Measurements from ENCODE around the gene FRMD5. TPM values are rescaled to one million over a fixed set of nuclear protein-coding genes. Genes with fewer than 3 reads are reported as not detected.
"Not testable (repeated sequence)": the region's sequence is repeated elsewhere in the genome, so short reads cannot be mapped to it uniquely, and the experiment has no call there.

The FRMD5 gene
- total and polyA plus RNA-seq, 2 donors = 0.09 to 0.11 TPM

- H3K36me3 ChIP-seq (ENCODE audit: control insufficient read depth in 2 of 2, insufficient read depth in 2 of 2, low read length in 1 of 2) = no peaks in the 10 kb centered on the region
- DNase-seq (ENCODE audit: low read depth in 6 of 9, low spot score in 9 of 9) = no peak
- 83% methylated on average over 3 of the region's 3 CpGs for WGBS
- no peaks in the 10 kb centered on the region for H3K4me1 ChIP-seq (ENCODE audit: control insufficient read depth in 2 of 2, insufficient read depth in 2 of 2, low read length in 2 of 2)
- H3K27me3 ChIP-seq (ENCODE audit: control insufficient read depth in 2 of 2, insufficient read depth in 1 of 2, low read length in 1 of 2) = no peaks in the 10 kb centered on the region
- H3K27ac ChIP-seq (ENCODE audit: low read depth in 1 of 2, low read length in 1 of 2) = no peak overlapping the region
- H3K4me3 ChIP-seq (ENCODE audit: low read length in 2 of 2) = no peak overlapping the region
- no peaks in the 10 kb centered on the region for H3K9me3 ChIP-seq (ENCODE audit: control insufficient read depth in 2 of 2, insufficient read depth in 1 of 2, low read length in 1 of 2)
Measured at GRCh38 chr15:44034933-44035624, 160.0 kb downstream of the FRMD5 start.

- WGBS = 93% methylated on average over 2 of the region's 2 CpGs
- H3K4me3 ChIP-seq (ENCODE audit: low read length in 2 of 2) = no peak overlapping the region
- H3K27ac ChIP-seq (ENCODE audit: low read depth in 1 of 2, low read length in 1 of 2) = no peak overlapping the region
- H3K9me3 ChIP-seq (ENCODE audit: control insufficient read depth in 2 of 2, insufficient read depth in 1 of 2, low read length in 1 of 2) = no peaks in the 10 kb centered on the region
- H3K4me1 ChIP-seq (ENCODE audit: control insufficient read depth in 2 of 2, insufficient read depth in 2 of 2, low read length in 2 of 2) = no peaks in the 10 kb centered on the region
- no peak for DNase-seq (ENCODE audit: low read depth in 6 of 9, low spot score in 9 of 9)
- H3K27me3 ChIP-seq (ENCODE audit: control insufficient read depth in 2 of 2, insufficient read depth in 1 of 2, low read length in 1 of 2) = no peaks in the 10 kb centered on the region
- H3K36me3 ChIP-seq (ENCODE audit: control insufficient read depth in 2 of 2, insufficient read depth in 2 of 2, low read length in 1 of 2) = no peaks in the 10 kb centered on the region
Measured at GRCh38 chr15:44034334-44034733, 160.7 kb downstream of the FRMD5 start.

GRCh38 chr15:44033894-44034293 is 161.2 kb downstream of the FRMD5 start:
- Histone ChIP-seq H3K9me3 (ENCODE audit: control insufficient read depth in 2 of 2, insufficient read depth in 1 of 2, low read length in 1 of 2) (no peaks in the 10 kb centered on the region), H3K36me3 (ENCODE audit: control insufficient read depth in 2 of 2, insufficient read depth in 2 of 2, low read length in 1 of 2) (no peaks in the 10 kb centered on the region), H3K4me3 (ENCODE audit: low read length in 2 of 2) (no peak overlapping the region), H3K27ac (ENCODE audit: low read depth in 1 of 2, low read length in 1 of 2) (no peak overlapping the region), H3K4me1 (ENCODE audit: control insufficient read depth in 2 of 2, insufficient read depth in 2 of 2, low read length in 2 of 2) (no peaks in the 10 kb centered on the region), H3K27me3 (ENCODE audit: control insufficient read depth in 2 of 2, insufficient read depth in 1 of 2, low read length in 1 of 2) (no peaks in the 10 kb centered on the region)
- DNase-seq (ENCODE audit: low read depth in 6 of 9, low spot score in 9 of 9) = no peak
- WGBS = 94% methylated on average over 1 of the region's 1 CpG

GRCh38 chr15:44032820-44033219 is 162.3 kb downstream of the FRMD5 start:
- H3K36me3 ChIP-seq (ENCODE audit: control insufficient read depth in 2 of 2, insufficient read depth in 2 of 2, low read length in 1 of 2); H3K9me3 ChIP-seq (ENCODE audit: control insufficient read depth in 2 of 2, insufficient read depth in 1 of 2, low read length in 1 of 2); H3K4me1 ChIP-seq (ENCODE audit: control insufficient read depth in 2 of 2, insufficient read depth in 2 of 2, low read length in 2 of 2); H3K27ac ChIP-seq (ENCODE audit: low read depth in 1 of 2, low read length in 1 of 2); H3K4me3 ChIP-seq (ENCODE audit: low read length in 2 of 2); DNase-seq (ENCODE audit: low read depth in 6 of 9, low spot score in 9 of 9); H3K27me3 ChIP-seq (ENCODE audit: control insufficient read depth in 2 of 2, insufficient read depth in 1 of 2, low read length in 1 of 2): not testable (repeated sequence)

DNA sequence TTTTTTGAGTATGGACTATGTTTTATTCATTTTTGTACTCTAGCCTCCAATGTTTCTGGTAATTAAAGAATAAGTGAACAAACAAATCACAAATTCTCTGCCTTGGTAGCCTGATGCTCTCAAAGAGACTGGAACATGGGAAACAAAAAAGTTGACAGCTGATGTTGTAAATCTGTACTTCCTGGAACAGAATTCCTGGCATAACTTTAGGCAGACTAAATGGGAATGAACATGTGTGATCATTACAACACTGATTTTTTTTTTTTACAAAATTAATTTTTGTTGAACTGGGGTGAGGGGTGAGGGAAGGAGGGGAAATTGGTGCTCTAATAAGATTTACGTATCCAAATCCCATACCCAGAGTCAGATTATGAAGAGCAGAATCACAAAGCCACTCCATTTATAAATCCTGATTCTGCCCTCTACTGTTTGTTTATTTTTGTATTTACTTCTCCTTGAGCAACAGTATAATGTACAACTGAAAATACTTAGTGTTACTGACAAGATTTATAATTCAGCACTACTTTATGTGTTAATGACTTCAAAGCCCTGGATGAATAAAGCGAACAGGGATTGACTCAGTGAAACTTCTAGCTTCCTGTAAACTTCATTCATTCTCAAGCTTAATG is 165.0 kb downstream of the FRMD5 start:
- Histone ChIP-seq H3K36me3 (ENCODE audit: control insufficient read depth in 2 of 2, insufficient read depth in 2 of 2, low read length in 1 of 2) (no peaks in the 10 kb centered on the region), H3K4me3 (ENCODE audit: low read length in 2 of 2) (no peak overlapping the region), H3K27me3 (ENCODE audit: control insufficient read depth in 2 of 2, insufficient read depth in 1 of 2, low read length in 1 of 2) (no peaks in the 10 kb centered on the region), H3K9me3 (ENCODE audit: control insufficient read depth in 2 of 2, insufficient read depth in 1 of 2, low read length in 1 of 2) (no peaks in the 10 kb centered on the region), H3K4me1 (ENCODE audit: control insufficient read depth in 2 of 2, insufficient read depth in 2 of 2, low read length in 2 of 2) (no peaks in the 10 kb centered on the region), H3K27ac (ENCODE audit: low read depth in 1 of 2, low read length in 1 of 2) (no peak overlapping the region)
- no peak for DNase-seq (ENCODE audit: low read depth in 6 of 9, low spot score in 9 of 9)
- WGBS = 94% methylated on average over 2 of the region's 2 CpGs

DNA sequence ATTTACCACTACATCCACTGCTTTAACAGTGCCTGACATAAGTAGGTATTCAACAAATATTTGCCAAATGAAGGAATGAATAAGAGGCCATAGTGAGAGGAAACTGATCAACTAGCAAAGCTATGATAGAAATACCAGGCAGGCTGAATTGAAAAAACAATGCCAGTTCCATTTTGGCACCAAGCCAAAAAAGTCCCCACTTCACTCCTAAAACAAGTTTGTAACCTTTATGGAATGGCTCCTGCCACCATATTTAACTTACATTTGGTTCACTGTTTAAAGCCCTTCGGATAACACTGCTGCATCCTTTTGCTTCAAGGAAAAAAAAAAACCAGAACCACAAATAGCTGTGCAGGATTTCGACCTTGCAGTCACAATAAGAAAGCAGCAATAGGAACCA is 166.1 kb downstream of the FRMD5 start:
- no peaks in the 10 kb centered on the region for H3K4me1 ChIP-seq (ENCODE audit: control insufficient read depth in 2 of 2, insufficient read depth in 2 of 2, low read length in 2 of 2)
- no peak overlapping the region for H3K27ac ChIP-seq (ENCODE audit: low read depth in 1 of 2, low read length in 1 of 2)
- no peak for DNase-seq (ENCODE audit: low read depth in 6 of 9, low spot score in 9 of 9)
- H3K9me3 ChIP-seq (ENCODE audit: control insufficient read depth in 2 of 2, insufficient read depth in 1 of 2, low read length in 1 of 2) = no peaks in the 10 kb centered on the region
- no peak overlapping the region for H3K4me3 ChIP-seq (ENCODE audit: low read length in 2 of 2)
- no peaks in the 10 kb centered on the region for H3K27me3 ChIP-seq (ENCODE audit: control insufficient read depth in 2 of 2, insufficient read depth in 1 of 2, low read length in 1 of 2)
- no peaks in the 10 kb centered on the region for H3K36me3 ChIP-seq (ENCODE audit: control insufficient read depth in 2 of 2, insufficient read depth in 2 of 2, low read length in 1 of 2)
- 85% methylated on average over 2 of the region's 2 CpGs for WGBS

DNA sequence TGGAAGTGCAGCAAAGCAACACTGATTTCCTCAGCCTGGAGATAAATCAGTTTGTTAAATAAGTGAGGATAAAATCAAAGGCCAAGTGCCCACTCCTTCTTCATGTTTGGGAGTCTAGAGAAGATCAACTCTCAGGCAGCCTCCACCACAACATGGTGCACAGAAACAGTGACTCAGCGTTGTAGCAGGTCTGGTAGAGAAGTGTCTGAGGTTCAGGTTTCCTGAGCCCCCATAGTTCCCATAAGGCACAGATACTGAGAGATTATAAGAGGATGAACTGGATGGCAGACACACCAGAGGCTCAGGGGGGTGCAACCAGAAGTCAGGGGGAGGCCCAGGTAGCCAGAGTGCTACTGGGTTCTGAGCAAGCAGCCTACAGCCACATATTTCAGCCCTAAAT is 166.7 kb downstream of the FRMD5 start:
- no peaks in the 10 kb centered on the region for H3K9me3 ChIP-seq (ENCODE audit: control insufficient read depth in 2 of 2, insufficient read depth in 1 of 2, low read length in 1 of 2)
- H3K36me3 ChIP-seq (ENCODE audit: control insufficient read depth in 2 of 2, insufficient read depth in 2 of 2, low read length in 1 of 2) = no peaks in the 10 kb centered on the region
- H3K27ac ChIP-seq (ENCODE audit: low read depth in 1 of 2, low read length in 1 of 2) = no peak overlapping the region
- WGBS = 36% methylated on average over 1 of the region's 1 CpG
- no peak for DNase-seq (ENCODE audit: low read depth in 6 of 9, low spot score in 9 of 9)
- H3K27me3 ChIP-seq (ENCODE audit: control insufficient read depth in 2 of 2, insufficient read depth in 1 of 2, low read length in 1 of 2) = no peaks in the 10 kb centered on the region
- H3K4me1 ChIP-seq (ENCODE audit: control insufficient read depth in 2 of 2, insufficient read depth in 2 of 2, low read length in 2 of 2) = no peaks in the 10 kb centered on the region
- H3K4me3 ChIP-seq (ENCODE audit: low read length in 2 of 2) = no peak overlapping the region

GRCh38 chr15:44024155-44024554 is 170.9 kb downstream of the FRMD5 start:
- WGBS = 96% methylated on average over 1 of the region's 1 CpG
- Histone ChIP-seq H3K27me3 (ENCODE audit: control insufficient read depth in 2 of 2, insufficient read depth in 1 of 2, low read length in 1 of 2) (no peaks in the 10 kb centered on the region), H3K9me3 (ENCODE audit: control insufficient read depth in 2 of 2, insufficient read depth in 1 of 2, low read length in 1 of 2) (no peaks in the 10 kb centered on the region), H3K36me3 (ENCODE audit: control insufficient read depth in 2 of 2, insufficient read depth in 2 of 2, low read length in 1 of 2) (no peaks in the 10 kb centered on the region), H3K27ac (ENCODE audit: low read depth in 1 of 2, low read length in 1 of 2) (no peak overlapping the region), H3K4me1 (ENCODE audit: control insufficient read depth in 2 of 2, insufficient read depth in 2 of 2, low read length in 2 of 2) (no peaks in the 10 kb centered on the region), H3K4me3 (ENCODE audit: low read length in 2 of 2) (no peak overlapping the region)
- DNase-seq (ENCODE audit: low read depth in 6 of 9, low spot score in 9 of 9) = no peak

DNA sequence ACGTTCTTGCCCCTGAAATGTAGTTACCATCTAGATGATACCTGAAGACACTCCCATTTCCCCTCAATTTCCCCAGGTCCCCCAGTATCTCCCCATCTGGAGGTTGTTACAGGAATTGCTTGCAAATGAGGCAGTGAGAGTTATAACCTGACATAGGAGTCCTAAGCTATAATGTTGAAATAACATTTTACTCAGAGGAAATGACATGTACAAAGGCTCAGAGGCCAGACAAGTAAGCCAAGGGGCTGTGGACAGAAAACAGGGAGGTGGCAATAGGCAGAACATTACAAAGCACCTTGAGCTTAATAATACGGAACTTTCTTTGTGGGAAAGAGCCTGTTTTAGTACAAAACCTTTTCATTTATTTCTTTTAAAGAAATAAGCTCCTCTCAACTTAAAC is 171.9 kb downstream of the FRMD5 start:
- Histone ChIP-seq H3K4me1 (ENCODE audit: control insufficient read depth in 2 of 2, insufficient read depth in 2 of 2, low read length in 2 of 2) (no peaks in the 10 kb centered on the region), H3K27ac (ENCODE audit: low read depth in 1 of 2, low read length in 1 of 2) (no peak overlapping the region), H3K36me3 (ENCODE audit: control insufficient read depth in 2 of 2, insufficient read depth in 2 of 2, low read length in 1 of 2) (no peaks in the 10 kb centered on the region), H3K4me3 (ENCODE audit: low read length in 2 of 2) (no peak overlapping the region), H3K9me3 (ENCODE audit: control insufficient read depth in 2 of 2, insufficient read depth in 1 of 2, low read length in 1 of 2) (no peaks in the 10 kb centered on the region), H3K27me3 (ENCODE audit: control insufficient read depth in 2 of 2, insufficient read depth in 1 of 2, low read length in 1 of 2) (no peaks in the 10 kb centered on the region)
- WGBS = 93% methylated on average over 2 of the region's 2 CpGs
- no peak for DNase-seq (ENCODE audit: low read depth in 6 of 9, low spot score in 9 of 9)

All from thymus (tissue), 11 donors.